ENCODE results near the gene NQO2.
"Not testable (repeated sequence)": the region's sequence is repeated elsewhere in the genome, so short reads cannot be mapped to it uniquely, and the experiment has no call there.

The NQO2 gene

GRCh38 chr6:2989332-2990247 is 10.1 kb upstream of the NQO2 start:
- DNase-seq = peak; percentile 98

- peak; percentile 96 for DNase-seq
These were observed 9.3 kb upstream of the NQO2 start for GRCh38 chr6:2990248-2990931.

DNA sequence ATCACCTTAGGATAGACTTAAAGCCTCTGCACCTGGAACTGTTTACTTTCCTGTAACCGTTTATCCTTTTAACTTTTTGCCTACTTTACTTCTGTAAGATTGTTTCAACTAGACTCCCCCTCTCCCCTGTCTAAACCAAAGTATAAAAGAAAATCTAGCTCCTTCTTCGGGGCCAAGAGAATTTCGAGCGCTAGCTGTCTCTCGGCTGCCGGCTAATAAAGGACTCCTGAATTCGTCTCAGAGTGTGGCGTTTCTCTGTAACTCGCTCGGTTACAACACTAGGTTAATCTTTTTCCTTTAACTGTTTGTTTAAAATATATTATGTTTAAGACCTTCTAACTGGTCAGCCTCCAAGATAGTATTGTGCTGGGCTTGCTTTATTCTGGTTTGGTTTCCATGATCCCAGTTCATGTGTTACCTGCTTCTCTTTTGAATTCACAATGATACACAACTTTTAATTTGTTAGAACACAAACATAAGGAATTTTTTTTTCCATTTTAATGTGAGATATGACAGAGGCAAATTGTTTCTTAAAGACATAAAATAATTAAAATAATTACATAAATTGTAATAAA is 8.7 kb upstream of the NQO2 start:
- DNase-seq = no peak

DNA sequence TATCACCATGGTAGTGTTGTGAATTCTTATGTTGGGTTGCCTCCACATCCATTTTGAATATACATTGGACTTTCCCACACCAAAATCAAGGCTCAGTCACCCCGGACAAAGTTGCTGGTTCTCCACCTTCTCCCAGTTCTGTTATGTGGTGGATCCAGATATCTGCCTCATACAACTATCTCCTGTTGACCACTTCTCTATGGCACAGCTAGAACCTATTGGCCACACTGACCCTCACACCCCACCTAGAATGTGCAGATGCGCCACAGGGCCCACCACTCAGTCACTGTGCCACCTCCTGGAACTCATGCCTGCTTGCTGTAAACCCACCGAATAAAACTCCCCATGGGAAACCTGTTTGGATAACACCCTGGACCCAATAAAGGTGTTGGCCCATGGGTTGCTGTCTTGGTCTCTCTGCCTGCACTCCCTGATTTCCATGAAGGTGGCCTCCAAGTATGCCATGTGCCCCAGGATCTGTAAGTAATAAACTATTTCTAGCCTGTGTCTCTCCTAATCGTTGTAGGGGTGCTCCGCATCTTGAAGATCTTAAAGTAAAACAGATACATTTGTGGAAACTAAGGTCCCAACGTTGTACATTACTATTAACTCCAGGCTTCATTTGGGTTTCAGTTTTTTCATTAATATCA is 7.2 kb upstream of the NQO2 start:
- DNase-seq = no peak

DNA sequence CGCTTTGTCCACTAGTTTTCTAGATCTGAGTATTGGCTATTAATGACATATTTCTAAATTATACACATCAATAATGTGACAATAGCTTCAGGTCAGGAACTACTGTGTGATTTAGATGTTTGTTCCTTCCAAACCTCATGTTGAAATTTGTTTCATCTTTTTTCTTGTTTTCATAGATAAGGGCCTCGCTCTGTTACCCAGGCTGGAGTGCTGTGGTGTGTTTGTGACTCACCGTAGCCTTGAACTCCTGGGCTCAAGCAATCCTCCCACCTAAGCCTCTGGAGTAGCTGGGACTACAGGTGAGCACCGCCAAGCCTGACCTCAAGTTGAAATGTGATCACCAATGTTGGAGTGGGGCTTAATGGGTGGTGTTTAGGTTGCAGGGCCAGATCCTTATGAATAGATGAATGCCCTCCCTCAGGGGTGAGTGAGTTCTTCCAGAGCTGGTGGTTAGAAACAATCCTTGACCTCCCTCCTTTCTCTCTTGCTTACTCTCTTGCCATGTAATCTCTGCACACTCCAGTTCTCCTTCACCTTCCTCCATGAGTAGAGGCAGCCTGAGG is 5.9 kb upstream of the NQO2 start:
- peak; percentile 48 for DNase-seq

- peak; percentile 76 for DNase-seq
These were observed 1.3 kb upstream of the NQO2 start for GRCh38 chr6:2998249-2998997.

- peak; percentile 93 for DNase-seq
These were observed 586 bp upstream of the NQO2 start for GRCh38 chr6:2998998-2999617.

DNA sequence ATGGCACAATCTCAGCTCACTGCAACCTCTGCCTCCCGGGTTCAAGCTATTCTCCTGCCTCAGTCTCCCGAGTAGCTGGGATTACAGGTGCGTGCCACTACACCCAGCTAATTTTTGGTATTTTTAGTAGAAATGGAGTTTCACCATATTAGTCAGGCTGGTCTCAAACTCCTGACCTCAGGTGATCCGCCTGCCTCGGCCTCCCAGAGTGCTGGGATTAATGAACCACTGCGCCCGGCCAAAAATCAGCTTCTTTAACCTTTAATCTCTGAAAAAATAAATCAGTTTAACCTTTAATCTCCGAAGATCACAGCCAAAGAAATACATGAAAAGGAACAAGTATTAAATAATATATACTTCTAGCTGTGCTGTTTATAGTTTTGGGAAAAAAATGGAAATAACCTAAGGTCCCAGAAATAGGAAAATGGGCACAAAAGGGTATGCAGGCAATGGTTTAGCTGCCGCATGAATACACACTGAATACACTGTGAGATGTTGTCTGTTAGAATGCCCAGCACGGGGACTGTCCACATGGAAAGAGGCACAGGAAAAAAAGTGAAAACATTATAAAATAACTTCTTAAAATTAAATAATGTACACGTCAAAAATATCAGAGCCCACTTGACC is 1.6 kb downstream of the NQO2 start:
- DNase-seq = no peak

DNA sequence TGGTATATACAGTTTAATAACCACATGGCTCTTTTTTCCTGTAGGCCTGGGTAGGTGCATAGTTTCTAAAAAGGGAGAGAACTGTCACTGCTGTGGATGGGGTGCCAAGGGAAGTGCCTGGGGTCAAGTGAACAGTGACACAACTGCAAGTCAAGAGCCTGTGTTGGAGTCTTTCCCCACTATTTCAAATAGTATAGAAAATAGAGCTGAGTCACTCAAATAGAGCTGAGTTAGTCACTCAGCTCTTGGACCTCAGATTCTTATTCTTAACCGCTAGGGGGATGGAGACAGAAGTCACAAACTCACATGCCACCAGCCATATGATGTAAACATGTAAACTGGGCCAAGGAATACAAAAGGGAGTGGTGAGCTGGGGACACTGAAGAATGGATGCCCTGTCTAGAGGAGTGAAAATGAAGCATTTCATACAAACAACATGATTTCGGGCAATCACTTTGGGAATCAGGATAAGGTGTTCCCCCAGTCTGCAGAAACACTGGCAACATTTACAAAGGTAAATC is 2.1 kb downstream of the NQO2 start:
- DNase-seq = peak; percentile 96

- DNase-seq = not testable (repeated sequence)
These were observed 3.5 kb downstream of the NQO2 start for GRCh38 chr6:3003226-3003625.

- DNase-seq = no peak
These were observed 5.4 kb downstream of the NQO2 start for GRCh38 chr6:3005077-3005476.

- no peak for DNase-seq
These were observed 6.2 kb downstream of the NQO2 start for GRCh38 chr6:3005874-3006273.

GRCh38 chr6:3006476-3006875 is 6.8 kb downstream of the NQO2 start:
- DNase-seq = no peak

DNA sequence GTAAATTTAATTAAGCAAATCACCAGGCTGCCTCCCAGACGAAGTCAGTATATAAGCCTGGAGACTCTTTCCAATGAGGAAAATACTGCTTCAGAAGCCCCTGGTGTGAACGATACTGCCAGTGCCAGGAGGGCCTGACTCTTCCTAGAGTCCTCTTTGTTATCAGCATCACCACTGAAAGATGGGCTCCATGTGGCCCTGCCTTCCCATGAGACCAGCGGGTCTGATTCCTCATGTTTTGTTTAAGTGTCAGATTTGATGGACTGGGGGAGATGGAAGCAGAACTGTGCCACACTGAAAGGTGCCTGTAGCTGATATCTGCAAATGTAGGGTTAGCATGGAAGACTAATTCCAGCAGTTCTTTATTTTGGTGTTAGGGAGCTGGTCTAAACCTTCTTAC is 7.9 kb downstream of the NQO2 start:
- no peak for DNase-seq

- DNase-seq = not testable (repeated sequence)
These were observed 9.1 kb downstream of the NQO2 start for GRCh38 chr6:3008712-3009265.

GRCh38 chr6:3009930-3010329 is 10.2 kb downstream of the NQO2 start:
- no peak for DNase-seq

GRCh38 chr6:3011158-3011557 is 11.5 kb downstream of the NQO2 start:
- no peak for DNase-seq

GRCh38 chr6:3011592-3011991 is 11.9 kb downstream of the NQO2 start:
- peak; percentile 36 for DNase-seq

DNA sequence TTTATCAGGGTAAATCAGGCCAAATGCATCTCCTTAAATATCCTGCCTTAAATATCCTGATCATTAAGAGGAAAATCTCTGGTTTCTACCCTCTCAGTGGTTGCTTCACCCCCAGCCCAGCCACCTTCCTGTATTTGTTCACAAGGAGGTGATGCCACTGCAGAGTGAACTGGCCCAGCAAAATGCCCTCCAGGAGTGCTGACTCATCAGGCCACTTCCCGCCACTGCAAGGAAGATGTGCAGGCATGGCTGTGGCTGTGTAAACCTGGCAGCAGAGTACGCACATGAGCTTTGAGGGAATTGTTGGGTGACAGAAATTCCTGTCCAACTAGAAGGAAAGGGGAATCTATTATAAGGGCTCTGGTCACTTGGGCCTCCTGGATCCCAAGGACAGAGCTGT is 13.8 kb downstream of the NQO2 start:
- no peak for DNase-seq

- no peak for DNase-seq
These were observed 14.4 kb downstream of the NQO2 start for GRCh38 chr6:3013901-3014674.
